HUES48 (cell line): ENCODE data around the gene SYT6.

ENCODE experiments used
- H3K27ac ChIP-seq: one replicate; pipeline ENCODE4 v1.7.0; 2013; ENCODE audit warnings: low read depth, low read length, inconsistent platforms
- H3K27me3 ChIP-seq: 2 replicates; pipeline ENCODE4 v1.6.1; 2013; ENCODE audit warnings: mild to moderate bottlenecking, low read length; ENCODE audit not compliant: control insufficient read depth, insufficient read depth
- H3K36me3 ChIP-seq: 2 replicates; pipeline ENCODE4 v1.6.1; 2013; ENCODE audit warnings: low read length; ENCODE audit not compliant: control insufficient read depth, insufficient read depth
- H3K4me1 ChIP-seq: 2 replicates; pipeline ENCODE4 v1.6.1; 2013; ENCODE audit warnings: mild to moderate bottlenecking, low read length; ENCODE audit not compliant: control insufficient read depth, insufficient read depth
- H3K4me3 ChIP-seq: 2 replicates; pipeline ENCODE4 v1.5.1; 2013; ENCODE audit warnings: mild to moderate bottlenecking, low read depth, low read length
- H3K9ac ChIP-seq: 2 replicates; pipeline ENCODE4 v1.6.1; 2013; ENCODE audit warnings: mild to moderate bottlenecking, low read depth, low read length, moderate library complexity
- H3K9me3 ChIP-seq: 2 replicates; pipeline ENCODE4 v1.6.1; 2013; ENCODE audit warnings: low read length; ENCODE audit not compliant: control insufficient read depth, insufficient read depth

SYT6 gene

GRCh38 chr1:114153261-114154145 lies at the start of gene SYT6:
Gene SYT6 (minus strand): TSS chr1:114153869. CDS start chr1:114153772, 97 bp downstream.
- H3K9ac ChIP-seq, result peak within 1 kb of the TSS; percentile 79
- no peak within 1 kb of the TSS for H3K27ac ChIP-seq
- peak within 1 kb of the TSS; percentile 87 for H3K4me3 ChIP-seq
- H3K27me3 ChIP-seq, result peaks cover 30% of the 10 kb centered on the region
- H3K4me1 ChIP-seq, result peaks cover 52% of the 10 kb centered on the region
- no peaks in the 10 kb centered on the region for H3K9me3 ChIP-seq
- peaks cover 25% of the 10 kb centered on the region for H3K36me3 ChIP-seq

DNA sequence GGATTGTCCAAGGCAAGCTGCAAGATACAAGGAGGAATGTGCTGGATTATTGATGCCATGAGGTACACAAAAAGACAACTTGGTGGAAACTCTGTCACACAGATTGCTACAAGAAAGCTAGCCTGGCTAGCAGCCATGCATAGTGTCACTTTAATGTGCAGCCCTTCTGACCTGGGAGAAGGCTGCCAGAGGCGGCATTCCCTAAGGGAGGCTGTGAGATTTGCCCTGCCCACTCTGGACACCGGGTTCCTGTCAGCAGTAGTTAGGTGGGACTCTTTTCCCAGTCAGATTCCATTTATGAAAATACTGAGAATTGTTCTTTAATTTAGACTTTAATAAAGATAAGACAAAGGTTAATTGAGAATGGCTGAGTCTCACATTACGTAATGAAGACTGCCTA lies 47.8 kb upstream of the SYT6 start:
- no peaks in the 10 kb centered on the region for H3K36me3 ChIP-seq

GRCh38 chr1:114199017-114199594 lies 45.4 kb upstream of the SYT6 start:
- peaks cover 19% of the 10 kb centered on the region for H3K27me3 ChIP-seq
- H3K9ac ChIP-seq, result no peak overlapping the region
- no peak overlapping the region for H3K27ac ChIP-seq
- H3K4me1 ChIP-seq, result no peaks in the 10 kb centered on the region
- H3K4me3 ChIP-seq, result no peak overlapping the region
- H3K36me3 ChIP-seq, result no peaks in the 10 kb centered on the region
- H3K9me3 ChIP-seq, result no peaks in the 10 kb centered on the region

More for the DNA sequence above, 47.8 kb upstream of the SYT6 start:
- Histone ChIP-seq H3K9ac (no peak overlapping the region), H3K27ac (no peak overlapping the region), H3K4me1 (no peaks in the 10 kb centered on the region), H3K9me3 (no peaks in the 10 kb centered on the region), H3K4me3 (no peak overlapping the region), H3K27me3 (peaks cover 20% of the 10 kb centered on the region)

GRCh38 chr1:114196992-114197907 lies 43.6 kb upstream of the SYT6 start:
- H3K4me1 ChIP-seq, result no peaks in the 10 kb centered on the region
- H3K27me3 ChIP-seq, result peaks cover 19% of the 10 kb centered on the region
- H3K36me3 ChIP-seq, result no peaks in the 10 kb centered on the region
- H3K9ac ChIP-seq, result no peak overlapping the region
- no peak overlapping the region for H3K27ac ChIP-seq
- no peaks in the 10 kb centered on the region for H3K9me3 ChIP-seq
- no peak overlapping the region for H3K4me3 ChIP-seq

DNA sequence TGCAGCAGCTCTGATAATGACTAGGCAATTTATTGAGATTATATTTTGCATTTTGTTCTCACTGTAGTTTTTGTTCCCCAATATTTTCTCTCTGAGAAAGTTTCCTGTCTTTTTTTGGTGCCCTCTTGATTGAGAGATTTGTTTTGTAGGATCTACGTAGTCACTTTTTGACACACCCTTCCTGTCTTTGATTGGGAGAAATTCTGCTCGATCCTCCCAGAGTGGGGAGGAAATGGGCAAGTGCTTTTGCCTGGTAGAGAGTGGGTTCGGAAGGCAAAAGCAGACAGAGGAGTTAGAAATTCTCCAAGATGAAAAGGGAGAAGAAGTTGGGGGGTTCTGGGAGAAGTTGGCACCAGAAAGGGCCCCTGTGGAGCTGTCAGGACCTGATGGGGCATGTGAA lies 42.1 kb upstream of the SYT6 start:
- Histone ChIP-seq H3K27me3 (peaks cover 18% of the 10 kb centered on the region), H3K9me3 (no peaks in the 10 kb centered on the region), H3K27ac (no peak overlapping the region), H3K4me3 (no peak overlapping the region), H3K4me1 (no peaks in the 10 kb centered on the region), H3K36me3 (no peaks in the 10 kb centered on the region), H3K9ac (no peak overlapping the region)

DNA sequence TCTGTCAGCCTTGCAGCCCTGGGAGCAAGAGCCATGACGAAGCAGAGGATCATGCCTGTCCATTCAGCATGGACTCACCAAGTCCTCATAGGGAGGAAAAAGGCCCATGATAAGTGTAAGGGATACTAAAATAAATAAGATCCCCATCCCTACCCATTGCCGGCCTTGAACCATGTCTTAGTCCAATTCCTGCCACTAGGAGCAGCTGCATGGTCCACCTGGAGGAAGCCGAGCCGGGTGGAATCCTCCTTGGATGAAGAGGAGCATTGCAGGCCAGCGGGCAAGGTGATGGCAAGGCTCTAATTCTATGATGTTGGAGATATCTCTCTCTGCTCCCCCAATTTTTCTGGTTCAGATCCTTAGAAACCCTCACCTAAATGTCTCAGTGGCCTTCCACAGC lies 38.7 kb upstream of the SYT6 start:
- no peak overlapping the region for H3K27ac ChIP-seq
- no peak overlapping the region for H3K4me3 ChIP-seq
- no peak overlapping the region for H3K9ac ChIP-seq
- H3K4me1 ChIP-seq, result no peaks in the 10 kb centered on the region
- no peaks in the 10 kb centered on the region for H3K9me3 ChIP-seq
- no peaks in the 10 kb centered on the region for H3K36me3 ChIP-seq
- peaks cover 6% of the 10 kb centered on the region for H3K27me3 ChIP-seq

- no peak overlapping the region for H3K9ac ChIP-seq
- H3K36me3 ChIP-seq, result no peaks in the 10 kb centered on the region
- H3K4me3 ChIP-seq, result no peak overlapping the region
- H3K27me3 ChIP-seq, result 0 out of 2 replicates have a peak, but pooled peaks cover 3% of the 10 kb centered on the region
- H3K9me3 ChIP-seq, result no peaks in the 10 kb centered on the region
- no peaks in the 10 kb centered on the region for H3K4me1 ChIP-seq
- H3K27ac ChIP-seq, result no peak overlapping the region
Measured at GRCh38 chr1:114189398-114189797, 35.7 kb upstream of the SYT6 start.

- H3K4me3 ChIP-seq, result no peak overlapping the region
- H3K36me3 ChIP-seq, result no peaks in the 10 kb centered on the region
- no peak overlapping the region for H3K27ac ChIP-seq
- H3K9me3 ChIP-seq, result no peaks in the 10 kb centered on the region
- H3K27me3 ChIP-seq, result no peaks in the 10 kb centered on the region
- H3K4me1 ChIP-seq, result no peaks in the 10 kb centered on the region
- H3K9ac ChIP-seq, result no peak overlapping the region
Measured at GRCh38 chr1:114181356-114181755, 27.7 kb upstream of the SYT6 start.

- Histone ChIP-seq H3K36me3 (no peaks in the 10 kb centered on the region), H3K9ac (no peak overlapping the region), H3K27ac (no peak overlapping the region), H3K4me1 (no peaks in the 10 kb centered on the region), H3K9me3 (no peaks in the 10 kb centered on the region), H3K4me3 (no peak overlapping the region), H3K27me3 (no peaks in the 10 kb centered on the region)
Measured at GRCh38 chr1:114180742-114181141, 27.1 kb upstream of the SYT6 start.

DNA sequence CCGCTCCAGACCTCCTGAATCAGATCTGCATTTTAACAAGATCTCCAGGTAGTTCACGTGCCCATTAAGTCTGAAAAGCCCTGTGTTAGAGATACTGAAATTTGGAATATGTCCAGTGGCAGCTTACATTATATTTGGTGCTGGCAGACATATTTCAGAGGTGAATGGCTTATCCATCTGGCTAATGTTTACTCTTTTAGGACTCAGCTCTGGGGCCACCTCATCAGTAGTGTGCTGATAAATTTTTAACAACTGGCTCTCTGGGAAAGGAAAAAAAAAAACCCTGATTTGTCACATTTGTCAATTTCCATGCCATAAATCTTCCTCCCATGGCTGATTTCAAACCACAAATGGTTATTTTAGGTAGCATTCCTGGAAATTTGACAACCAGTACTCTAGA lies 25.3 kb upstream of the SYT6 start:
- Histone ChIP-seq H3K4me1 (no peaks in the 10 kb centered on the region), H3K36me3 (no peaks in the 10 kb centered on the region), H3K27ac (no peak overlapping the region), H3K4me3 (no peak overlapping the region), H3K27me3 (peaks cover 4% of the 10 kb centered on the region; the same call in 1 of the 2 replicates), H3K9me3 (no peaks in the 10 kb centered on the region), H3K9ac (no peak overlapping the region)
